MM.1S (cell line): Measurements from ENCODE around the gene ARFGEF3.
A peak's percentile ranks its signal among the peaks of the same experiment; 100 is the strongest.

Experiments used
- EZH2 ChIP-seq: fragments of 300-600 bp; sonication (generic); optimal IDR thresholded peaks from 2 replicates; pipeline ENCODE3; 2017; ENCODE audit warnings: low read depth, mild to moderate bottlenecking, antibody characterized with exemption, low read length, mixed read lengths
- TF ChIP-seq, protein P1 (sequence below): fragments of 300-600 bp; sonication (generic); IDR thresholded peaks from 2 replicates; pipeline ENCODE4 v1.5.1; 2016; ENCODE audit warnings: antibody characterized with exemption, low read length, mixed read lengths

DNA sequence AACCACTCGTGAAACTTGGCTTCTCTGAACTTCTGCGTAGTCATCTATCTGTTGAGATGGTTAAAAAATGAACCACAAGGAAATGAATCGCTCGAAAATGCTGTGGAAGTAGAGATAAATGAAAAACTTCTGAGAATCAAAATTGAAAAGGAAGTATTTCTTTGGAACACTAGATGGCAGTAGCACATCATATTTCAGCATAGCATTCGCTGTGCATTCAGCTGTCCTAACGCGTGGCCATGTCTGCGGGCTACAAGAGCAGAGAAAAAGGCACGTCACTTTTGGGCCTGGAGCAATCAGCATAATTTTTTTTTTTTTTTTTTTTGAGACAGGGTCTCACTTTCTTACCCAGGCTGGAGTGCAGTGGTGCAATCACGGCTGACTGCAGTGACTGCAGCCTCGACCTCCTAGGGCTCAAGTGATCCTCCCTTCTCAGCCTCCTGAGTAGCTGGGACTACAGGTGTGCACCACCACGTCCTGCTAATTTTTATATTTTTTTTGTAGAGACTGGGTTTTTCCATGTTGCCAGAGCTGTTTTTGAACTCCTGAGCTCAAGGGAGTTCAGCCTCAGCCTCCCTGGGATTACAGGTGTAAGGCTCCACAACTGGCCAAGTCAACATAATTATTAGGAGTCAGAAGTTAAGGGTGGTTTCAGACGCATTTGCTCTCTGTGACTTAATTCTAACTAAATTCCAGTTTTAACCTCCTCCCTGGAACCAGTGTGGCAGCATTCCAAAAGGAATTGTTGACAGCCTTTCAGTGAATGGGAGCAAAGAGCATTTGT, 45.7 kb upstream of the ARFGEF3 start:
- TF ChIP-seq, protein P1, sequence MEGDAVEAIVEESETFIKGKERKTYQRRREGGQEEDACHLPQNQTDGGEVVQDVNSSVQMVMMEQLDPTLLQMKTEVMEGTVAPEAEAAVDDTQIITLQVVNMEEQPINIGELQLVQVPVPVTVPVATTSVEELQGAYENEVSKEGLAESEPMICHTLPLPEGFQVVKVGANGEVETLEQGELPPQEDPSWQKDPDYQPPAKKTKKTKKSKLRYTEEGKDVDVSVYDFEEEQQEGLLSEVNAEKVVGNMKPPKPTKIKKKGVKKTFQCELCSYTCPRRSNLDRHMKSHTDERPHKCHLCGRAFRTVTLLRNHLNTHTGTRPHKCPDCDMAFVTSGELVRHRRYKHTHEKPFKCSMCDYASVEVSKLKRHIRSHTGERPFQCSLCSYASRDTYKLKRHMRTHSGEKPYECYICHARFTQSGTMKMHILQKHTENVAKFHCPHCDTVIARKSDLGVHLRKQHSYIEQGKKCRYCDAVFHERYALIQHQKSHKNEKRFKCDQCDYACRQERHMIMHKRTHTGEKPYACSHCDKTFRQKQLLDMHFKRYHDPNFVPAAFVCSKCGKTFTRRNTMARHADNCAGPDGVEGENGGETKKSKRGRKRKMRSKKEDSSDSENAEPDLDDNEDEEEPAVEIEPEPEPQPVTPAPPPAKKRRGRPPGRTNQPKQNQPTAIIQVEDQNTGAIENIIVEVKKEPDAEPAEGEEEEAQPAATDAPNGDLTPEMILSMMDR = peak; percentile 66
- TF ChIP-seq EZH2 = no peak
